ENCODE measurements around the gene TBC1D9. TPM values are rescaled to one million over a fixed set of nuclear protein-coding genes. Genes with fewer than 3 reads are reported as not detected.

TBC1D9 gene
- total RNA-seq, 2 donors from 2014 or later, result 22.3 to 29.0 TPM

GRCh38 chr4:140607852-140608251 is 148.3 kb downstream of the TBC1D9 start:
- Mint-ChIP-seq H3K36me3 (ENCODE audit: low read depth) (no peaks in the 10 kb centered on the region), H3K9me3 (no peaks in the 10 kb centered on the region), H3K4me1 (peaks cover 13% of the 10 kb centered on the region), H3K27ac (no peak overlapping the region), H3K27me3 (ENCODE audit: insufficient read depth) (no peaks in the 10 kb centered on the region), H3K4me3 (no peak overlapping the region)
- 96 to 100% methylated on average over 1 to 4 of the region's 4 CpGs for WGBS, 2 experiments (ENCODE audit: insufficient coverage in 1 of 2, insufficient read length in 1 of 2)
- peak; percentile 25 for TF ChIP-seq CTCF (conservative IDR thresholded peaks at IDR 0.05)
- H3K27ac ChIP-seq (ENCODE audit: low read depth, low read length), result no peak overlapping the region
- no peaks in the 10 kb centered on the region for H3K36me3 ChIP-seq (ENCODE audit: control insufficient read depth, insufficient read depth, low read length)
- H3K9me3 ChIP-seq (ENCODE audit: control insufficient read depth, low read length), result no peaks in the 10 kb centered on the region
- H3K4me1 ChIP-seq (ENCODE audit: control insufficient read depth, insufficient read depth, low read length), result no peaks in the 10 kb centered on the region
- no peaks in the 10 kb centered on the region for H3K27me3 ChIP-seq (ENCODE audit: control insufficient read depth, insufficient read depth, low read length, poor library complexity, severe bottlenecking)
- no peak for DNase-seq
- H3K4me3 ChIP-seq (ENCODE audit: low read length), result no peak overlapping the region
- H3K9ac ChIP-seq (ENCODE audit: extremely low read depth, low read length, poor library complexity, severe bottlenecking), result no peak overlapping the region

- 94 to 100% methylated on average over 2 to 4 of the region's 4 CpGs for WGBS, 2 experiments (ENCODE audit: insufficient coverage in 1 of 2, insufficient read length in 1 of 2)
- H3K4me3 ChIP-seq (ENCODE audit: low read length), result no peak overlapping the region
- no peaks in the 10 kb centered on the region for H3K27me3 Mint-ChIP-seq (ENCODE audit: insufficient read depth)
- no peak overlapping the region for H3K27ac Mint-ChIP-seq
- H3K9ac ChIP-seq (ENCODE audit: extremely low read depth, low read length, poor library complexity, severe bottlenecking), result no peak overlapping the region
- H3K4me1 Mint-ChIP-seq, result peaks cover 16% of the 10 kb centered on the region
- DNase-seq, result no peak
- H3K9me3 Mint-ChIP-seq, result no peaks in the 10 kb centered on the region
- H3K27me3 ChIP-seq (ENCODE audit: control insufficient read depth, insufficient read depth, low read length, poor library complexity, severe bottlenecking), result no peaks in the 10 kb centered on the region
- no peak overlapping the region for H3K4me3 Mint-ChIP-seq
- no peaks in the 10 kb centered on the region for H3K36me3 Mint-ChIP-seq (ENCODE audit: low read depth)
- H3K36me3 ChIP-seq (ENCODE audit: control insufficient read depth, insufficient read depth, low read length), result no peaks in the 10 kb centered on the region
- no peak overlapping the region for H3K27ac ChIP-seq (ENCODE audit: low read depth, low read length)
- H3K9me3 ChIP-seq (ENCODE audit: control insufficient read depth, low read length), result no peaks in the 10 kb centered on the region
- TF ChIP-seq CTCF (conservative IDR thresholded peaks at IDR 0.05), result peak; percentile 49
- no peaks in the 10 kb centered on the region for H3K4me1 ChIP-seq (ENCODE audit: control insufficient read depth, insufficient read depth, low read length)
Measured at GRCh38 chr4:140604544-140604943, 151.6 kb downstream of the TBC1D9 start.

GRCh38 chr4:140603286-140603685 is 152.9 kb downstream of the TBC1D9 start:
- no peaks in the 10 kb centered on the region for H3K27me3 Mint-ChIP-seq (ENCODE audit: insufficient read depth)
- no peak overlapping the region for H3K4me3 Mint-ChIP-seq
- no peaks in the 10 kb centered on the region for H3K9me3 Mint-ChIP-seq
- no peaks in the 10 kb centered on the region for H3K27me3 ChIP-seq (ENCODE audit: control insufficient read depth, insufficient read depth, low read length, poor library complexity, severe bottlenecking)
- no peak overlapping the region for H3K27ac ChIP-seq (ENCODE audit: low read depth, low read length)
- 89% methylated on average over 2 of the region's 2 CpGs; no CpG with 5 or more reads in 1 of the 2 experiments for WGBS, 2 experiments (ENCODE audit: insufficient coverage in 1 of 2, insufficient read length in 1 of 2)
- no peaks in the 10 kb centered on the region for H3K36me3 ChIP-seq (ENCODE audit: control insufficient read depth, insufficient read depth, low read length)
- no peaks in the 10 kb centered on the region for H3K36me3 Mint-ChIP-seq (ENCODE audit: low read depth)
- DNase-seq, result no peak
- H3K27ac Mint-ChIP-seq, result no peak overlapping the region
- TF ChIP-seq CTCF (conservative IDR thresholded peaks at IDR 0.05), result no peak
- H3K9me3 ChIP-seq (ENCODE audit: control insufficient read depth, low read length), result no peaks in the 10 kb centered on the region
- no peaks in the 10 kb centered on the region for H3K4me1 ChIP-seq (ENCODE audit: control insufficient read depth, insufficient read depth, low read length)
- peaks cover 13% of the 10 kb centered on the region for H3K4me1 Mint-ChIP-seq
- no peak overlapping the region for H3K4me3 ChIP-seq (ENCODE audit: low read length)
- no peak overlapping the region for H3K9ac ChIP-seq (ENCODE audit: extremely low read depth, low read length, poor library complexity, severe bottlenecking)

Data from endodermal cell (in vitro differentiated cells).